Measurements from ENCODE around the gene ATG4C.

DNA sequence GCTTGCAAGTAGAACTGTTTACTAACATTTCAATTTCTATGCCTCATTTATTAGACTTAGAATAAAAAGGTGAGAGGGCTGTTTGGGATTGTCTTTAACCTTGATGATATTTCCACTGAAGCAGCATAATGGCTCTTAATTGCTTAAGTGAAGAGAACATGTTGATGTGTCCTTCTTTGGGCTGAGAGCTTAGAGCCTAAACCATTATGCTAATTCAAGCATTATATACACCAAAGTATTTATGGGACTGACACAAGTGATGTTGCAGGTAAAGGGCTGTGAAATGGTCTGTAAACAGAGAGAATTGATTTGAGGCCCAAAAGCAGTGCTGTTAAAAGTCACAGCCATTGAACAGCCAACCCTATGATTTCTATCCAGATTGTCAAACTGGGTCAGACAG lies 113.9 kb downstream of the ATG4C start:
- TF ChIP-seq POLR2A (IDR thresholded peaks at IDR 0.05), result no peak
- TF ChIP-seq, protein P1, sequence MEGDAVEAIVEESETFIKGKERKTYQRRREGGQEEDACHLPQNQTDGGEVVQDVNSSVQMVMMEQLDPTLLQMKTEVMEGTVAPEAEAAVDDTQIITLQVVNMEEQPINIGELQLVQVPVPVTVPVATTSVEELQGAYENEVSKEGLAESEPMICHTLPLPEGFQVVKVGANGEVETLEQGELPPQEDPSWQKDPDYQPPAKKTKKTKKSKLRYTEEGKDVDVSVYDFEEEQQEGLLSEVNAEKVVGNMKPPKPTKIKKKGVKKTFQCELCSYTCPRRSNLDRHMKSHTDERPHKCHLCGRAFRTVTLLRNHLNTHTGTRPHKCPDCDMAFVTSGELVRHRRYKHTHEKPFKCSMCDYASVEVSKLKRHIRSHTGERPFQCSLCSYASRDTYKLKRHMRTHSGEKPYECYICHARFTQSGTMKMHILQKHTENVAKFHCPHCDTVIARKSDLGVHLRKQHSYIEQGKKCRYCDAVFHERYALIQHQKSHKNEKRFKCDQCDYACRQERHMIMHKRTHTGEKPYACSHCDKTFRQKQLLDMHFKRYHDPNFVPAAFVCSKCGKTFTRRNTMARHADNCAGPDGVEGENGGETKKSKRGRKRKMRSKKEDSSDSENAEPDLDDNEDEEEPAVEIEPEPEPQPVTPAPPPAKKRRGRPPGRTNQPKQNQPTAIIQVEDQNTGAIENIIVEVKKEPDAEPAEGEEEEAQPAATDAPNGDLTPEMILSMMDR (IDR thresholded peaks at IDR 0.05), result no peak
